EH (cell line): ENCODE measurements around the gene NEUROD4.
A peak's percentile ranks its signal among the peaks of the same experiment; 100 is the strongest.
"Not testable (repeated sequence)": the region's sequence is repeated elsewhere in the genome, so short reads cannot be mapped to it uniquely, and the experiment has no call there.

Experiments
- DNase-seq: peaks from one replicate; pipeline ENCODE4 v3.0.0-alpha.2; 2015; ENCODE audit warnings: low read depth

NEUROD4 gene, protein sequence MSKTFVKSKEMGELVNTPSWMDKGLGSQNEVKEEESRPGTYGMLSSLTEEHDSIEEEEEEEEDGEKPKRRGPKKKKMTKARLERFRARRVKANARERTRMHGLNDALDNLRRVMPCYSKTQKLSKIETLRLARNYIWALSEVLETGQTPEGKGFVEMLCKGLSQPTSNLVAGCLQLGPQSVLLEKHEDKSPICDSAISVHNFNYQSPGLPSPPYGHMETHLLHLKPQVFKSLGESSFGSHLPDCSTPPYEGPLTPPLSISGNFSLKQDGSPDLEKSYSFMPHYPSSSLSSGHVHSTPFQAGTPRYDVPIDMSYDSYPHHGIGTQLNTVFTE

DNA sequence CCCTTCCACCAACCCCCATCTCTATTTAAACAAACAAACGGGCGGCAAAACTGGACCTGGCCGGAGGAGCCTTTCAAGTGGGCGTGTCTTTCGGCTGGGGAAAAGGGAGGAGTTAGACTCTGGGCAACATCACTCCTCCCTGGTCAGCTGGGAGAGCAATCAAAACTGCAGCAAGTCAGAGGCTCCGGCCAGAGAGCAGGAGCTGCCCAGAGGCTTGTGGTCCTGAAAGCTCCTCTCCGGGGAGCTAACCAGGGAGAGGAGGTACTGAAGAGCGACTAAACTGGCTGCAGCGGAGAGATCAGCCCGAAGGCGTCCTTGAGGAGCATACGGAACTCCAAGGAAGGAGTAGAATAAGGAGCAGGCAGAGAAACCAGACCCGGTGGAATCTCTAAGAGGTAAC is at the start of gene NEUROD4:
Gene NEUROD4, plus strand, starts transcription at position 191 of the 400 bp plus-strand sequence. CDS start 6,466 bp downstream, outside the sequence.
- DNase-seq, result peak; percentile 65

DNA sequence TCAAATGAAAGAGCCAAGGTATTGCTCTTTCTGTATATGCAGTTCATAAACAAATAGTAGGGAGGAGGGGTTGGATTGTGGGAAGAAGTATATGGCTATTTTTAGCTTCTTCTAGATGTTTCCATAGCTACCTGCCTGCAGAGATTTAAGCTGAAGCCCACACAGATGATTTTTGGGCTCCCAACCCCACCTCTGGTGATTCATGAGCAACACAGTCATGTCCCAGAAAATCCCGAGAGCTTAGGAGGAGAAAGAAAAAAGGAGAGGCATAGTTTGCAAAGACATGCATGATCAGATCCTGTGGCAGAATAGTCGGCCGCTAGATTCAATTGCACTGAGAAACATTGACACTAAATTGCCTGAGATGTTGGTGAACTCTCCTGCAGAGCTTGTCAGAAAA is 49.0 kb upstream of the NEUROD4 start:
- no peak for DNase-seq

DNA sequence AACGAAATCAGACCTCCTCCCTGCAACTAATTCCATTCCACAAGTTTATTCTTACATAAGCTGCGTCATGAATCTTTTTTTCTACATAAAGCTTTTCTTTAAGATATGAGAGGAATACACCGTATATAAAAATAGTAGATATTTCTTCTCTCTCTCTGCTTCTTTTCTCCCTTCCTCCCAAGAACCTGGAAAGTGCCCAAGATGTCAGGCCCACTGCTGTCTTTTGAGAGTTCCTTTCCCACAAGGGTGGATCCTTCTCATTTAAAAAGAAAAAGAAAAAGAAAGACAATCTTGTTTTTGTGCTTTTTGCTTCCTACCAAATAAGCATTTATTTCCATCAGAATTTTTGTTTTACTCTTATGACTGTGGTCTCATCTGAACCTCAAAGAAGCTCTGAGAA is 46.2 kb upstream of the NEUROD4 start:
- no peak for DNase-seq

DNA sequence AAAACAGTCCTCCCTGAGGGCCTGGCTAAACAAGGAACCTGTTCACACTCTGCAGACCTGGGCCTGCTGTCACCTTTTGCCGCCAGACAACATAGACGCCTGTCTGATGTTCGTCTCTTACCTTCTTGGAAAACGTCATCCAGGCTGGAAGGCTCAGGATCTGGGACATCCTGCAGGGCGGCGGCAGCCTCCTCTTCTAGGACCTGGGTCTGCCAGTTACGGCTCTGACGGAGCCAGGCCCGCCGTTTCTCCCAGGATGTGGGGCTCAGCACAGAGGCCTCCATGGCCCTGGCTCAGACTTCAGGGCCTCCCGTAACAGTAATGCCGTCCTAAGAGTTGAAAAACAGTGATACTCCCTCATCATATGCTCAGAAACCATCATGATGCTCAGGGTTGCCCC is 45.5 kb upstream of the NEUROD4 start:
- DNase-seq, result no peak

DNA sequence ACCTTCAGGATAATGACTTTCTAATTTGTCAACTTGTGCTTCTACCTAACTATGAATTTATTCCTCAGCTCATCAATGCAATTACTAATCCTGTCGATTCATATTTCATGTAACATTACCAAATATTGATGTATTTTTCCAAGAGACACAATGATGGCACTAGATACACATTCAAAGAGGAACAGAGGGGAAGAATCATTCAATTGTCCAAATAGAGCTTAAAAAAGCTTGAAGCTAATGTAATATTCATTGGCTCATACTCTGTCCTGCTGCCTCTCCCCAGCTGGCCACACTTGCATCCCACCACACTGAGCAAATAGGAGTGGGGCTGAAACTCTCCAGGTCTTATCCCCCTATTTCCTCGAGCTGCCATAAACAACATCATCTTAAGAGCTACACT is 44.5 kb upstream of the NEUROD4 start:
- no peak for DNase-seq

DNA sequence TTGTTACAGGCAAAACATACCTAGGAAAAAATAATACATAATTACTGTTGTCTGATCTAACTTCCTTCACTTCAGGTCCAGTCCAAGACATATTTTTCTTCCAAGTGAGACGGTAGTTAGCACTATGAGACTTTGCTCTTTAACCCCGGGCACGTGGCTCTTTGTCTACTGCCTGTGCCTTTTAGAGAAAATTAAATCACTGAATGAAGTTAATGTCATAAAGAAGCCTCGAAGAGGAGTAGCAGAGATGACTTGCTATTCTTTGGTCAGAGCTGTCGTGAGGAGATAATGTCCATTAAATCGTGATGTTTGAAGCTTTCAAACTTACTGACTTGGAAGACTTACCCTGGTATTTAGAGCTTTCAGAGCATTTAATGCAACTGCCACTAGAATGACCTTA is 43.9 kb upstream of the NEUROD4 start:
- DNase-seq, result no peak

DNA sequence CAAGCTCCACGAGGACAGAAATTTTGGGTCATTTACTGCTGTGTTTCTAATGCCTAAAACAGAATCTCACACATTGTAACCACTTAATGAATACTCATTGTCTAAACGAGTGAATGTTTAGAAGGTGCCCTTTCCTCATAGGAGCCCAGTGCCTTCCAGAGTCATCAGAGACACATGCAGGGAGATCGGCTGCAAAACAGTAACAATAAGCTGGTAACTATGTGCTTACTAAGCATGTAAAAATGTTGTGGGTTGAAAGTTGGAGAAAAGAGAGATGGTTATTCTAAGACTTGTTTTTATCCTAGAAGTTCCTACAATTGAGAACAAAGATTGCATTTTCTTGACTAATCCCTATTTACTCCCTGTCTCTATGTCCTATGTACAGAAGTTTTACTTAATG is 42.6 kb upstream of the NEUROD4 start:
- DNase-seq, result peak; percentile 57

DNA sequence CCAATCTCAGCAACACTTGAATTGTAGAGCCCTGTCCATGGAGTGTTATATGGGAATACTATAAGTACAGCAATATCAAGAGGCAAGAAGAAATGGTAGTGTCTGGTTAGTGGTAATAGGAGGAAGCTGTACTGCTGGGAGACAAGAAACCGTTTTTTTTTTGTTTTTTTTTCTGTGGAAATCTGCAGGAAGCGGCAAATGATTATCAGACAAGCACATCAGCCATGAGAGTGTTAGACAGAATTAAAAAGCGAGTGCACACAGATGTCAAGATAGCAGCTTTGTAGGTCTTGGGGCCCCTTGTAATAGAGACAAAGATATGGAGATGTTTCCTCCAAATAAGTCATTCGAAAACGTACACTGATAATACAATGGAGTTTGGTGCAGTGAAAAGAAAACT is 41.9 kb upstream of the NEUROD4 start:
- DNase-seq, result no peak

DNA sequence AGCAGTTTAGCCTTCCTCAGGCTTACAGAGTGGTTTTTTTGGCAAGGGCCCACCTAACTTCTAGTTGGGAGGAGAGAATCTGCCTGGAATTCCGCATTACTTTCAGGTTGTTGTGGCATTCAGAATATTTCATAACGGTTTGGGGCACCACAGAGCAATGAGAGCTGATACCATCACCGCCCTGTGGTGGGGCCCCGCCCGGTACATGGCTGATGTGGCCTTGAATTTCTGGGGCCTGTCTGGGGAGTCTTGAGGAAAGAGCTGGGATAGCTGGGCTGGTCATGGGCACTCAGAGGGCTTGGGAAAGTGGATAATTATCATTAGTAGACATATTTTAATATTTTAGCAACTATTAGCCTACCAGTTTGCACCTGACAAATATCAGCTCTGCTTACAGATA is 39.4 kb upstream of the NEUROD4 start:
- DNase-seq, result no peak

DNA sequence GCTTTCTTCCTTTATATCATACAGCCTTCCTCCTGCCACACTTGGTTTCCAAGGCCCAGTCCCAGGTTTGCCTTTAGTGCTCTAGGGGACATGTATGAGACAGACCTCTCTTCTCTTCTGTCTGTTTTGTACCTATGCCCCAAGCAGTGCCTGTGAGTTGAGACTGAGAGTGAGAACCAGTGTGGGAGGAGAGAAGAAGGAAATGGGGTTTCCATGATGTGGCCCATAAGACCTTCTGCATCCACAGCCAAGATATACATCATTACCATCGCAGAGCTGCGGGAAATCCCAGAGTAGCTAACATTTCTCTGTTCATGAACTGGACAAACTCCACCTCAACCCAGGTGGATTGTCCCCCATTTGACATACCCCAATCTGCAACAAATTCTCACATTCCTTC is 38.0 kb upstream of the NEUROD4 start:
- DNase-seq, result no peak

DNA sequence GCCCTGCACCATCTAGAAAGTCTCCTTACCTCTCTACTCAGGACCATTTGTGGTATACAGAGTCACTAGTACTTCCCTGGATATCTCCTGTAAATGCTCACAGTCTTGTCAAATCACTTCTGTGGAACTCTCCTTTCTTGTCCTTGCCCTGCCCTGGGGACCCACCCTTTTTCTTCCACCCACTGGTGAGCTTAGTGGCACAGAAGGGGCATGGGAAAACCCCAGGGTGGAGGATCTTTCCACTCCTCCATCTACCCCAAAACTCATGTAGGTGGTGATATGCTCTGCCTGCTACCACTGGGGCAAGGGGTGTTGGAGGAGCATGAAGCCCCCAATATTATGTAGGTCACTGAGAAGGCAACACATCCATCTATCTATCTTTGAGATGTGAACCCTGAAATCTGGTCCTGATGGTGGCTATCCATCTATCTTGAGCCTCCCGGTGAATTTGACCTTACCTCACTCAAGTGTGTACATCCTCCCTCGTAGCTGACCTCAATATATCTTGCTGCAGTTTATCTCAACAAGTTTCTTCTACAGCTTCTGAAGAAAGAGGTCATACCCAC is 36.2 kb upstream of the NEUROD4 start:
- DNase-seq, result no peak

DNA sequence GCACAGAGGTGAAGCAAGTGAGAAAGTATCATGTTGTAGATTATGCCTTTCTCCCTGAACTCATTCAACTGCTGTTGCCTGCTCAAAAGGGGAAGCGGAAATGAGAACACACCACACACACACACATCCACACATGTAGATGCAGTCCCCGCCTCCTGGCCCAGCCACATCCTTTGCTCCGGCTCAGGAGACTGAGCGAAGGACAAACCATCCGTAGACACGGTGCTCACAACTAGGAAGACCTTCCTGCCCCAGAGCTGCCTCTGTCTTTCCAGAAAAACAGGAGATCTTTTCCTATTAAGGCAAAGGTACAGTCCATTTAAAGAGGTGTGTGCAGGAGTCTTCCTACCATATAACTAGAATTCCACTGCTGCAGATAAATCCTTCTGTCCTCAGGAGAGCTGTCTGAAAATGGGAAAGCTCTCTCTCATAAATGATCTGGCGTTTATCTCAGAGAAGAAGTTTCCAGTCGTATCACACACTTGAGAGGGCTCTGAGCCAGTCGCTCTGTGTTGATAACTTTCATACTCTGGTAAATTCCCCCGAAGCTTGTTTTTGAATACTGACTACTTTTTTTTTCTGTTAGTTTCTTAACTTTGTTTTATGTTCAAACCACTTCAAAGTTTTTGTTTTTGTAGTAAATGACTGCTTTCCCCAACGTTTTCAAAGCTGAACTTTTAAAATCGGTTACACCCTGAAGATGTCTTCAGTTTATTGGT is 35.0 kb upstream of the NEUROD4 start, which contains the start of gene TESPA1:
Gene TESPA1, minus strand, starts transcription at position 105 of the 719 bp plus-strand sequence. CDS start 10,200 bp downstream, outside the sequence.
- no peak for DNase-seq

DNA sequence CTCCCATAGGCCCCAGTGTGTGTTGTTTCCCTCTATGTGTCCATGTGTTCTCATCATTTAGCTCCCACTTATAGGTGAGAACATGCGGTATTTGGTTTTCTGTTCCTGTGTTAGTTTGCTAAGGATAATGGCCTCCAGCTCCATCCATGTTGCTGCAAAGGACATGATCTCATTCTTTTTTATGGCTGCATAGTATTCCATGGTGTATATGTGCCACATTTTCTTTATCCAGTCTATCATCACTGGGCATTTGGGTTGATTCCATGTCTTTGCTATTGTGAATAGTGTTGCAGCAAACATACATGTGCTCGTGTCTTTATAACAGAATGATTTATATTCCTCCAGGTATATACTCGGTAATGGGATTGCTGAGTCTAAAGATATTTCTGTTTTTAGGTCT is 33.0 kb upstream of the NEUROD4 start:
- DNase-seq, result not testable (repeated sequence)

DNA sequence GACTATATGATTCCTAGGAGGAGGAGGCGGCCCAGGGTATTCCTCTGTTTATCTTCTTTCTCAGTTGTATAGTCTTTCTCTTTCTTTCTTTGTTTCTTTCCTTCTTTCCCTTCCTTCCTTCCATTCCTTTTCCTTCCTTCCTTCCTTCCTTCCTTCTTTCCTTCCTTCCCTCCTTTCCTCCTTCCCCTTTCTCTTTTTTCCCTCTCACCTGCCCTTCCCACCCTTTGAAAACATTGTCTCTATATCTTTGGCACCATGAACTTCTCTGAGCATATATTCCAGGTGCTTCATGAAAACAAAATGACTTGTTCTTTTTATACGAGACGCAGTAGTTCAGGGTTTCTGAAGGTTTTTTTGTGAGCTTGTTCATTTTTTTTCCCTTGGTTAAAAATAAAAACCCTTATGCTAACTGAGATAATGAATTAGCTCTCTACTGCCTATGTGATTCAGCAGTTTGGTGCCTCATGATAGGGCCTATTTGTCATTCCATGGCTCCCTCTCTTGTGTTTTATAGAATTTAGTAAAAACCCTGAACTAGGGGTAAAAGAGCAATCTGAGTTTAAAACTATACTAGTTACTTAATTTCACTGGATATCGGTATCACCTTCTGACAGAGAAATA is 32.1 kb upstream of the NEUROD4 start:
- DNase-seq, result no peak

DNA sequence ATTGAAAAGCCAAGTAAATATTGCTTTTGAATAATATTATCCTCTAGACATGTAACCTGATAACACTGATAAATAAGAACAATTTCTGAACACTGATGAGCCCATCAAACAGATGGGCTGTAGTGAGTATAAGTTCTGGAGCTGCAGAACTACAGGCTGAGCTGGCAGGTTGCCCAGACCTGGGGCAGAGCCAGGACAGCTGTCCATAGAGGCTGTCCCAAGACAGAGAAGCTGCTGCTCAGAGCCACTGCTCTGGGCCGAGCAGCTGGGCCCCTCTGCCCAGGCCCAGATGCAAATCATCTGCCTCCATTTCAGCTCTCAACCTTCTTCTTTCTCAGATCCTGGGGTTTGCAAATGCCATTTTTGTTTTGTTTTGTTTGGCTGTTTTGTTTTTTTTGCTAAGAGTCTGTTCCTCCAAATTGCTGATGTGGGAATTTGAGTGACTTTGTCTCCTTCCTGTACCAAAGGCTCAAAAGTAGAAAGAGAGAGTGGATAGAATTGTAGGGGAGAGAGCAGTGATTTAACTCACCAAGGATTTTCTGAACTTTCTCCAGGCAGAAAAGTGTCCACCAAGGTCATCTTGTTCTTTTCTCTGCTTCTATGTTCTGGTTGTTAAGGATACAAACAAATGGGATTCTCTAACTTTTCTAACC is 31.2 kb upstream of the NEUROD4 start:
- peak; percentile 37 for DNase-seq

DNA sequence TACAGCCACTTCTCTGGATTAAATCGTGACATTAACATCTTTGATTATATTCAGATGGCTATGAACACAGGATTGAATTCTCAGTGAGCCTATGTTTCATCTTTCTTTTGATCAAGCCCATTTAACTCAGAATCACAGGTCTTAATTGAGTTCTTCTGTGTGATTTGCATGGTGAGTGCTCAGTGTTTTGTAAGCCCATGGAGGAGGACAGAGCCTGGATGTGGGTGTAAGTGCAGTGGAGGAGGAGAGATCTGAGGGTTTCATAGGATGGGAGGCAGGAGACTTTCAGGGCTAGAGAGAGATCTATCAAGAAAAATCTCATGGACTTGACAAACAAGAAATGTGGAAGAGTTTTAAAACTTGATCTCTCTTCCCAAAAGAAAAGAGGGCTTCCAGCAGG is 29.9 kb upstream of the NEUROD4 start:
- DNase-seq, result no peak

DNA sequence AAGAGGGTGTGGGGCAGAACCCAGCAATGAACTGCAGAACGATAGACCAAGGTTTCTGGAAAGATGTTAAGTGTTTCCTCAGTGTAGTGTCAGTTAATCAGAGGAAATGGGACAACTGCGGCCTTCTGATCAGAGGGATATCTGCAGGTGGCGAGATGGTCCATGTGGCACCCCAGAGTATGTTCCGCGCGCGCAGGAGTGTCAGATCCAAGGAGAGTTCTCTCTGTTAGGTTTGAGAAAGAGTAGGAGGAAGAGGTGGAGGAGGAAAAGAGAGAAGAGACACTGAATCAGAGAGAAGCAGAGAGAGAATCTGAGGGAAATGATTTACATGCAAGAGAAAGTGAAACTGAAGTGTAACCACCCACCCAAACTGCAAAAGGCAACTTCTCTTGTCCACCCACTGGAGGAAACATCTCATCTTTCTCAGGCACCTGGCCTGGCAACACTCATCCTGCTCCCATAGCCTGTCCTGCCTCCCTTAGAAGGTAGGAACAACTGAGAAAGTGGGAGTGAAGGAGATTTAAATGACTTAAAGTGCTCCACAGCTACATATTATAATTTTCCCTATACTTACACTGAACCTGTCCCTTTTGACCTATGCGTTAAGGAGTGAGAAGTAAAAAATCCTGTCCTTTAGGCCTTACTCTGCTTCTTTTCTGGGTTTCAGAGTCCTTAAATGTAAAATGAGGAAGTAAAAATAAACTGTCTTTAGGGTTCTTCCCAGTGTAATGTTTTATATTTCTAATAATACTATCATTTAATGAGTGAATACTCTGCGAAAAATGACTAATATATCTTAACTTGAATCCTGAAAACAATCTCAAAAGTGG is 28.4 kb upstream of the NEUROD4 start:
- no peak for DNase-seq

DNA sequence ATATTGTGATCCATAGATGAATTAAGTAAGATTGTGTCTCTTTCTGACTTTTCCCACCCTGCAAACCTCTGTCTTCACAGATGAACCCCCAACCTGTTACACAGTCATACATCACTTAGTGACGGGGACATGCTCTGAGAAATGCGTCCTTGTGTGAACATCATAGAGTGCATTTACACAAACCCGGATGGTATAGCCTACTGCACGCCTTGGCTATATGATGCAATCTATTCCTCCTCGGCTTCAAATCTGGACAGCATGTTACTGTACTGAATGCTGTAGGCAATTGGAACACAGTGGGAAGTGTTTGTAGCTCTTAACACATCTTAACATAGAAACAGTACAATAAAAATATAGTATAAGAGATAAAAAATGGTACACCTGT is 27.8 kb upstream of the NEUROD4 start:
- DNase-seq, result no peak

DNA sequence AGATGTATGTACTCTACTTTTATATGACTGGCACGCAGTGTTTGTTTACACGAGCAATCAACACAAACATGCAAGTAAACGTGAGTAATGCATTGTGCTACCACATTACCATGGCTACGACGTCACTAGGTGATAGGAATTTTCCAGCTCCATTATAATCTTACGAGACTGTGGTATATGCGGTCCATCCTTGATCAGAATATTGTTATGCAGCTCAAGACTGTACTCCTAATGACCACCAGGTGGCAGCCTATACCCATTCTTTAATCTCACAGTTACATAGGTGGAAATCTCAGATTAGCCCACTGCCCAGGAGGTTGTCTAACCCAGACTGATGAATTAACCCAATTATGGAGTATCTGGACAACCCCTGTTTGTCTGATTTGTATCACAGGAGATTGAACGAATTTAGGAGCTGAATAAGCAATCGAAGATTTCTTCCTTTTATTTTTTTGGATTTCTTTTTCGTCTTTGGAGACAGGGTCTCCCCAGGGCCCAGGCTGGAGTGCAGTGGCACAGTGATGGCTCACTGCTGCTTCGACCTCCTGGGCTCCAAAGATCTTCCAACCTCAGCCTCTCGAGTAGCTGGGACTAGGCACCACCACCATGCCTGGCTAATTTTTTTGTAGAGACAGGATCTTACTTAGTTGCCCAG is 26.5 kb upstream of the NEUROD4 start:
- peak; percentile 64 for DNase-seq

DNA sequence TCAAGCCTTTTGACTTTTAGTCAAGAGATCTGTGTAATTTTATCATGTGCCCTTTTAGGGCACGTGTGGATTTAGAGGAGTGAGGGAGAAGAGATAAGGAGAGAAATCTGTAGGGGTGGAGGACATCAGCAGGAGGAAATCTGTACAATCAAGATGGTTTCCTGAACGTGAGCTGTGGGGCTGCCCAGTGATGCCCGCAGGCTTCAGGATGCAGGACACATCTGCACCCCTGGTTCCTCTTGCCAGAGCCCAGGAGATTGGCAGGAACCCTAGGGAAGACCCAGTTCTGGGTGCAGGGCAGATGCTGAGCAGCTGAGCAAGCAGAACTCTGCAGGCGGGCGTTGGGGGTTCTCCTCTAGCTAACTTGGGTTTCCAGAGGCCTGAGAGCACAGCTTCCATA is 23.6 kb upstream of the NEUROD4 start:
- DNase-seq, result no peak
